Prostate gland (tissue), 2 donors: ENCODE data around the gene SORBS1. TPM values are rescaled to one million over a fixed set of nuclear protein-coding genes. Genes with fewer than 3 reads are reported as not detected.
A peak's percentile ranks its signal among the peaks of the same experiment; 100 is the strongest.

ENCODE experiments used
- DNase-seq: peaks from one replicate; pipeline ENCODE4 v3.0.0-alpha.2; 2019; ENCODE audit warnings: low spot score
- H3K27ac ChIP-seq, 2 donors: fragments of 200-600 bp; sonication (generic); 2 replicates each; pipeline ENCODE4 v1.5.1; 2017 to 2019
- H3K27me3 ChIP-seq: fragments of 200-600 bp; sonication (generic); replicated peaks from 2 replicates; pipeline ENCODE4 v1.5.1; 2019; ENCODE audit not compliant: insufficient read depth
- H3K36me3 ChIP-seq, 2 donors: fragments of 200-600 bp; sonication (generic); 1 replicate in 1 of 2; 2 replicates in 1 of 2; pipeline versions ENCODE4 v1.5.1 to v1.8.1; 2017 to 2019
- H3K4me1 ChIP-seq: fragments of 200-600 bp; sonication (generic); replicated peaks from 2 replicates; pipeline ENCODE4 v1.5.1; 2019
- H3K4me3 ChIP-seq, 2 donors: fragments of 200-600 bp; sonication (generic); 2 replicates each; pipeline ENCODE4 v1.5.1; 2017 to 2019
- H3K9me3 ChIP-seq: fragments of 200-600 bp; sonication (generic); 2 replicates; pipeline ENCODE4 v1.5.1; 2017
- CTCF ChIP-seq, 4 experiments: fragments of 200-600 bp in 2 of 4; fragments of 450-650 bp in 2 of 4; sonication (generic) in 2 of 4; IDR thresholded peaks; 1 replicate in 3 of 4; 2 replicates in 1 of 4; pipeline ENCODE4 v1.5.1; 2016 to 2019; ENCODE audit warnings: antibody characterized with exemption in 4 of 4, mild to moderate bottlenecking in 2 of 4, moderate library complexity in 2 of 4
- POLR2A ChIP-seq: fragments of 450-650 bp; IDR thresholded peaks from one replicate; pipeline ENCODE4 v1.6.1; 2016; ENCODE audit warnings: antibody characterized with exemption, mild to moderate bottlenecking
- POLR2AphosphoS5 ChIP-seq: sonication (generic); formaldehyde crosslinking; IDR thresholded peaks from one replicate; pipeline ENCODE4 v1.6.1; 2017; ENCODE audit warnings: antibody characterized with exemption
- WGBS: methylation state at CpG from one replicate; pipeline ENCODE4 v1.1.5; 2018; 5-methylcytosine and 5-hydroxymethylcytosine counted together
- intact Hi-C: fragments of 100-400 bp; cut with DNase I; formaldehyde crosslinking; loops from one replicate; pipeline ENCODE4 v1.14.2; 2022
- total RNA-seq, 2 donors: library from RNA; depleted of rRNA; stranded (reverse); fragments of >200 nt; gene quantifications; one replicate each; pipeline ENCODE4 v1.1.0, GENCODE V29; 2016

Gene SORBS1
- total RNA-seq, 2 donors from 2014 or later, result 84.6 to 189 TPM

- intact Hi-C loops, result loop anchor here (5.0 kb wide), 1 partner anchor 62 kb away; no protein-coding TSS in a partner anchor
- Histone ChIP-seq H3K36me3 (no peaks in the 10 kb centered on the region), H3K4me1 (no peaks in the 10 kb centered on the region), H3K27me3 (no peaks in the 10 kb centered on the region), H3K9me3 (no peaks in the 10 kb centered on the region), H3K4me3 (no peak overlapping the region), H3K27ac (peak overlapping the region; percentile 9 to 69)
- no peak for DNase-seq
- no peak for TF ChIP-seq CTCF (IDR thresholded peaks at IDR 0.05)
- TF ChIP-seq POLR2A, result no peak
- TF ChIP-seq POLR2AphosphoS5, result no peak
- 58% methylated on average over 7 of the region's 7 CpGs for WGBS
Observed at GRCh38 chr10:95539560-95540284, 21.4 kb downstream of the SORBS1 start.

- intact Hi-C loops, result loop anchor here (5.0 kb wide), 1 partner anchor 61 kb away; no protein-coding TSS in a partner anchor
- H3K36me3 ChIP-seq, result no peaks in the 10 kb centered on the region
- no peak for TF ChIP-seq POLR2AphosphoS5
- TF ChIP-seq POLR2A, result no peak
- no peak for TF ChIP-seq CTCF (IDR thresholded peaks at IDR 0.05)
- H3K4me3 ChIP-seq, result no peak overlapping the region
- no peaks in the 10 kb centered on the region for H3K4me1 ChIP-seq
- DNase-seq, result no peak
- no peaks in the 10 kb centered on the region for H3K9me3 ChIP-seq
- peak overlapping the region; percentile 69 to 71 for H3K27ac ChIP-seq
- H3K27me3 ChIP-seq, result no peaks in the 10 kb centered on the region
- 70% methylated on average over 5 of the region's 5 CpGs for WGBS
Observed at GRCh38 chr10:95538412-95538811, 22.8 kb downstream of the SORBS1 start.

- WGBS, result 88% methylated on average over 4 of the region's 4 CpGs
- Histone ChIP-seq H3K36me3 (no peaks in the 10 kb centered on the region), H3K9me3 (no peaks in the 10 kb centered on the region), H3K4me3 (no peak overlapping the region), H3K27me3 (no peaks in the 10 kb centered on the region), H3K27ac (peak overlapping the region; percentile 69 to 71), H3K4me1 (no peaks in the 10 kb centered on the region)
- TF ChIP-seq POLR2A (no peak), POLR2AphosphoS5 (no peak), CTCF (IDR thresholded peaks at IDR 0.05) (no peak)
- DNase-seq, result no peak
- intact Hi-C loops, result loop anchor here (5.0 kb wide), 1 partner anchor 60 kb away; no protein-coding TSS in a partner anchor
Observed at GRCh38 chr10:95537542-95537927, 23.6 kb downstream of the SORBS1 start.

- DNase-seq, result no peak
- H3K27ac ChIP-seq, result peak overlapping the region; percentile 69 to 71
- intact Hi-C loops, result loop anchor here (5.0 kb wide), 1 partner anchor 60 kb away; no protein-coding TSS in a partner anchor
- 82% methylated on average over 8 of the region's 8 CpGs for WGBS
- no peaks in the 10 kb centered on the region for H3K36me3 ChIP-seq
- H3K27me3 ChIP-seq, result no peaks in the 10 kb centered on the region
- TF ChIP-seq POLR2A (no peak), POLR2AphosphoS5 (no peak), CTCF (IDR thresholded peaks at IDR 0.05) (no peak)
- no peak overlapping the region for H3K4me3 ChIP-seq
- no peaks in the 10 kb centered on the region for H3K4me1 ChIP-seq
- H3K9me3 ChIP-seq, result no peaks in the 10 kb centered on the region
Observed at GRCh38 chr10:95536894-95537541, 24.2 kb downstream of the SORBS1 start.
